Tongue (tissue), 2 donors: ENCODE measurements around the gene RBL1. TPM values are rescaled to one million over a fixed set of nuclear protein-coding genes. Genes with fewer than 3 reads are reported as not detected.
"Not testable (repeated sequence)": the region's sequence is repeated elsewhere in the genome, so short reads cannot be mapped to it uniquely, and the experiment has no call there.

ENCODE experiments used
- DNase-seq: peaks from one replicate; pipeline ENCODE4 v3.0.0-alpha.2; 2015
- total RNA-seq: library from RNA; depleted of rRNA; stranded (reverse); fragments of >200 nt; gene quantifications from one replicate; pipeline ENCODE4 v1.2.3, GENCODE V29; 2014

Gene RBL1
- total RNA-seq, 1 donor from 2014 or later: 12.9 TPM

- DNase-seq: no peak
Observed at GRCh38 chr20:37075932-37076685, 19.7 kb downstream of the RBL1 start.

- DNase-seq: no peak
Observed at GRCh38 chr20:37072293-37073196, 23.3 kb downstream of the RBL1 start.

GRCh38 chr20:37071481-37071911, 24.3 kb downstream of the RBL1 start:
- DNase-seq: no peak

GRCh38 chr20:37069563-37069962, 26.2 kb downstream of the RBL1 start:
- not testable (repeated sequence) for DNase-seq

GRCh38 chr20:37066168-37066567, 29.6 kb downstream of the RBL1 start:
- DNase-seq: no peak

GRCh38 chr20:37055276-37055675, 40.5 kb downstream of the RBL1 start:
- no peak for DNase-seq

GRCh38 chr20:37053230-37053950, 42.4 kb downstream of the RBL1 start:
- no peak for DNase-seq

- no peak for DNase-seq
Observed at GRCh38 chr20:37042986-37043972, 52.5 kb downstream of the RBL1 start.

- DNase-seq: not testable (repeated sequence)
Observed at GRCh38 chr20:37039366-37039765, 56.4 kb downstream of the RBL1 start.

GRCh38 chr20:37032077-37032476, 63.7 kb downstream of the RBL1 start:
- no peak for DNase-seq

GRCh38 chr20:37020636-37021035, 75.2 kb downstream of the RBL1 start:
- DNase-seq: no peak

- DNase-seq: not testable (repeated sequence)
Observed at GRCh38 chr20:37012631-37013030, 83.2 kb downstream of the RBL1 start.

- not testable (repeated sequence) for DNase-seq
Observed at GRCh38 chr20:37011858-37012257, 83.9 kb downstream of the RBL1 start.

GRCh38 chr20:37011147-37011546, 84.7 kb downstream of the RBL1 start:
- no peak for DNase-seq

- peak; percentile 9 for DNase-seq
Observed at GRCh38 chr20:37007898-37008649, 87.7 kb downstream of the RBL1 start.

GRCh38 chr20:37005062-37005942, 90.5 kb downstream of the RBL1 start:
- not testable (repeated sequence) for DNase-seq

- DNase-seq: not testable (repeated sequence)
Observed at GRCh38 chr20:37001634-37002033, 94.2 kb downstream of the RBL1 start.

- DNase-seq: not testable (repeated sequence)
Observed at GRCh38 chr20:37000171-37000570, 95.6 kb downstream of the RBL1 start.

GRCh38 chr20:36998652-36999051, 97.1 kb downstream of the RBL1 start:
- DNase-seq: no peak
